Activated CD4-positive, alpha-beta T cell treated with anti-CD3 and anti-CD28 coated beads for 48 hours (primary cell): Measurements from ENCODE around the gene UBE2M.
"Not testable (repeated sequence)": the region's sequence is repeated elsewhere in the genome, so short reads cannot be mapped to it uniquely, and the experiment has no call there.

Experiments
- DNase-seq: peaks from one replicate; pipeline ENCODE4 v3.0.0-alpha.2; 2020

UBE2M gene

DNA sequence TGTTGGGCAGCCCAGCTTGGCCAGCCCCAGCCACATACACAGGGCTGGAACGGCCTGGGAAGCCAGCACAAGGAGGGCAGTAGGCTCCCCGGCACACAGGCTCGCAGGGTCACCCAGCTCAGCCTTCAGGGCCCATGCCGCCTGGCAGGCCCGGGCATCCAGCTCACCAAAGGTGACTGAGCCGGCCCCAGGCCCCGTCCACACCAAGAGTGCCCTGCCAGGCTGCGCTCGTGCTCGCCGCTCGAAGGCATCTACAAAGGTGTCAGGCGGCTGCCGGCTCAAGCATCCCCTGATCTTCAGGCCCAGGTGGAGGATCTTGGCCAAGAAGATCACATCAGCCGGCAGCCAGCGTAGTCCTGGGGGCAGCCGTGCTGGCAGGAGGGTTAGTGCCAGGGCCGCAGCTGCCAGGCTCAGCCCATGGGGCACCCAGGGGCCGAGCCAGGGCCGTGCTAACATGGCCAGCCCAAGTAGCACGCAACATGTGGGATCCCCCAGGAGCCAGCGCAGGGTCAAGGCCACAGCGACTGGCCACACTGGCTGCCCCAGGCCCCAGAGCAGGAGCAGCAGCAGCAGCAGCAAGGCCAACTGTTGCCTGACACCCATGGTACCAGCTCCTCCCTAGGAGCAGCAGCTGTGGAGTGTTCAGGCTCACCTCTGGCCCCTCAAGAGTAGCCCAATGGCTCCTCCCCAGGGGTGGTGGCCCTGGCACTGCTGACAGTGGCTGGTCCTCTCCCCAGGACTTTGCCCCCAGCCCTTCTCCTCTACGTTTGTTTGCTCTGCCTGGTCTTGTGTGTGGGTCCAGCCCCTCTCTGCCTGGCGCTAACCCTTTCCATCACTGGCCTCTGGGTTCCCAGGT lies 46.8 kb downstream of the UBE2M start, which contains the start of gene SLC27A5:
Gene SLC27A5, minus strand, starts transcription at position 640 of the 856 bp plus-strand sequence. Its CDS starts 37 bp downstream, at position 603.
- DNase-seq: no peak

DNA sequence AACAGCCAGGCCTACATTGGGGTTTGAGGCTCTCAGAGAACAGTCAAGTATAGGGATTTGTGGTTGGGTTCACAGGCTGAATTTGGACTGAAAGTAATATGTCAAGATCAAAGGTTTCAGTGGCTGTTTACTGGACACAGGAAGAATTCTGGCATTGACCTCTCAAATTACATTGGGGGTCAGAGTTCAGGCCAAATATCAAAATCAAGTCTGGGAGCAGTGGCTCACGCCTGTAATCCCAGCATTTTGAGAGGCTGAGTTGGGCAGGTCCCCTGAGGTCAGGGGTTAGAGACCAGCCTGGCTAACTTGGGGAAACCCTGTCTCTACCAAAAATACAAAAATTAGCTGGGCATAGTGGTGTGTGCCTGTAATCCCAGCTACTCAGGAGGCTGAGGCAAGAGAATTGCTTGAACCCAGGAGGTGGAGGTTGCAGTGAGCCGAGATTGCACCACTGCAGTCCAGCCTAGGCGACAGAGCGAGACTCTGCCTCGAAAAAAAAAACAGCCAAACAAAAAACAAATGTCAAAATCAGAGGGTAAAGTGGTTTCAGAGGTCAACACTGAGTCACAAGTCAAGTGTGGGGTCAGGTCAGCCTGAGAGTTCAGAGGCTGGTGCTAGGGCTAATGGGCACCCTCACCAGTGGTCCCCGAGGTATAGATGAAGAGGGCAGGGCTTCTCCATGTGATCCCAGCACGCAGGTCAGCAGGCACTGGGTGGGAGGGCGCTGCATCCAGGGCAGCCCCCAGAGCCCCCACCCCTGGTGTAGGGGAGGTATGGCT lies 48.1 kb downstream of the UBE2M start:
- no peak for DNase-seq

DNA sequence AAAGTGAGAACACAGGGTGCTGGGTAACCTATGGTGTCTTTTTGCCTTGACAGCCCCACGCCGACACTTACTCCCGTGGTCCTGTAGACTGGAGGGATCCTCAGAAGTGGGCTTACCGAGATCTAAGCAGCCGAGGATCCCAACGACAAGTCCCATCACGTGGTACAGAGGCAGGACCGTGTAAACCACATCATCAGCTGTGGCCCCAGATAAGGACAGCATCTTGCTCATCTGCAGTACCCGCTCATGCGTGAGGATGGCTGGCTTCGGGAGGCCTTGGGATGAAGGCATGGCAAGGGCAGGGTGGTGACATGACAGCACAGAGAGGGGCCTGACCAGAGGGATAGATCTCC lies 48.7 kb downstream of the UBE2M start:
- DNase-seq: no peak

GRCh38 chr19:58507602-58508223 lies 50.7 kb downstream of the UBE2M start:
- DNase-seq: not testable (repeated sequence)
